ENCODE results near the gene UPF1.

UPF1 gene

GRCh38 chr19:18858906-18859646 is 27.3 kb downstream of the UPF1 start:
- TF ChIP-seq CREB1 (IDR thresholded peaks at IDR 0.05; ENCODE audit: low read depth) (no peak), RAD21 (IDR thresholded peaks at IDR 0.05; ENCODE audit: low read depth) (no peak), NFIC (IDR thresholded peaks at IDR 0.05) (no peak), TCF12 (IDR thresholded peaks at IDR 0.05; ENCODE audit: low read depth) (no peak), REST (IDR thresholded peaks at IDR 0.05; ENCODE audit: low read depth) (no peak), EP300 (IDR thresholded peaks at IDR 0.05; ENCODE audit: borderline replicate concordance) (no peak), CEBPB (IDR thresholded peaks at IDR 0.05) (no peak), TAF1 (IDR thresholded peaks at IDR 0.05; ENCODE audit: low read depth) (no peak), EGR1 (IDR thresholded peaks at IDR 0.05) (no peak), YY1 (IDR thresholded peaks at IDR 0.05; ENCODE audit: low read depth) (no peak), FOXM1 (IDR thresholded peaks at IDR 0.05; ENCODE audit: borderline replicate concordance, low read depth) (no peak), TEAD4 (IDR thresholded peaks at IDR 0.05) (no peak), USF1 (IDR thresholded peaks at IDR 0.05) (no peak), ZBTB7A (IDR thresholded peaks at IDR 0.05; ENCODE audit: low read depth) (no peak)
- TF ChIP-seq, protein P1, sequence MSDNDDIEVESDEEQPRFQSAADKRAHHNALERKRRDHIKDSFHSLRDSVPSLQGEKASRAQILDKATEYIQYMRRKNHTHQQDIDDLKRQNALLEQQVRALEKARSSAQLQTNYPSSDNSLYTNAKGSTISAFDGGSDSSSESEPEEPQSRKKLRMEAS (IDR thresholded peaks at IDR 0.05) = no peak

- TF ChIP-seq TCF12 (IDR thresholded peaks at IDR 0.05; ENCODE audit: low read depth) (no peak), REST (IDR thresholded peaks at IDR 0.05; ENCODE audit: low read depth) (no peak), TAF1 (IDR thresholded peaks at IDR 0.05; ENCODE audit: low read depth) (no peak)
Measured at GRCh38 chr19:18859676-18860301, 28.0 kb downstream of the UPF1 start.

GRCh38 chr19:18860302-18860700 is 28.5 kb downstream of the UPF1 start:
- no peak for TF ChIP-seq RAD21 (IDR thresholded peaks at IDR 0.05; ENCODE audit: low read depth)
- no peak for TF ChIP-seq TCF12 (IDR thresholded peaks at IDR 0.05; ENCODE audit: low read depth)
- no peak for TF ChIP-seq YY1 (IDR thresholded peaks at IDR 0.05; ENCODE audit: low read depth)
- TF ChIP-seq CREB1 (IDR thresholded peaks at IDR 0.05; ENCODE audit: low read depth) = no peak
- TF ChIP-seq CEBPB (IDR thresholded peaks at IDR 0.05) = no peak
- no peak for TF ChIP-seq TAF1 (IDR thresholded peaks at IDR 0.05; ENCODE audit: low read depth)
- TF ChIP-seq, protein P1 (IDR thresholded peaks at IDR 0.05) = no peak
- TF ChIP-seq FOXM1 (IDR thresholded peaks at IDR 0.05; ENCODE audit: borderline replicate concordance, low read depth) = no peak
- TF ChIP-seq NFIC (IDR thresholded peaks at IDR 0.05) = no peak
- TF ChIP-seq REST (IDR thresholded peaks at IDR 0.05; ENCODE audit: low read depth) = no peak

GRCh38 chr19:18860725-18861124 is 29.0 kb downstream of the UPF1 start:
- TF ChIP-seq EGR1 (IDR thresholded peaks at IDR 0.05) = no peak
- TF ChIP-seq USF1 (IDR thresholded peaks at IDR 0.05) = no peak
- no peak for TF ChIP-seq ZBTB7A (IDR thresholded peaks at IDR 0.05; ENCODE audit: low read depth)
- TF ChIP-seq CREB1 (IDR thresholded peaks at IDR 0.05; ENCODE audit: low read depth) = no peak
- no peak for TF ChIP-seq REST (IDR thresholded peaks at IDR 0.05; ENCODE audit: low read depth)
- TF ChIP-seq FOXM1 (IDR thresholded peaks at IDR 0.05; ENCODE audit: borderline replicate concordance, low read depth) = no peak
- no peak for TF ChIP-seq NFIC (IDR thresholded peaks at IDR 0.05)
- no peak for TF ChIP-seq YY1 (IDR thresholded peaks at IDR 0.05; ENCODE audit: low read depth)
- TF ChIP-seq TEAD4 (IDR thresholded peaks at IDR 0.05) = no peak
- no peak for TF ChIP-seq RAD21 (IDR thresholded peaks at IDR 0.05; ENCODE audit: low read depth)
- no peak for TF ChIP-seq TAF1 (IDR thresholded peaks at IDR 0.05; ENCODE audit: low read depth)
- TF ChIP-seq EP300 (IDR thresholded peaks at IDR 0.05; ENCODE audit: borderline replicate concordance) = no peak
